ENCODE data around the gene TNFRSF6B.

Gene TNFRSF6B

GRCh38 chr20:63681609-63682142 lies 14.8 kb upstream of the TNFRSF6B start:
- no peak overlapping the region for H3K27ac Mint-ChIP-seq (ENCODE audit: low read depth)
- no peak overlapping the region for H3K4me3 Mint-ChIP-seq
- H3K9me3 Mint-ChIP-seq: no peaks in the 10 kb centered on the region
- no peak for DNase-seq (ENCODE audit: low spot score in 2 of 2)
- no peaks in the 10 kb centered on the region for H3K27me3 Mint-ChIP-seq
- no peaks in the 10 kb centered on the region for H3K4me1 Mint-ChIP-seq
- ATAC-seq (replicated peaks; ENCODE audit: extremely low read depth, poor library complexity, severe bottlenecking): no peak
- H3K36me3 Mint-ChIP-seq (ENCODE audit: insufficient read depth): no peaks in the 10 kb centered on the region

GRCh38 chr20:63682384-63683139 lies 13.9 kb upstream of the TNFRSF6B start:
- ATAC-seq (replicated peaks; ENCODE audit: extremely low read depth, poor library complexity, severe bottlenecking) (no peak), DNase-seq (ENCODE audit: low spot score in 2 of 2) (no peak)
- no peaks in the 10 kb centered on the region for H3K9me3 Mint-ChIP-seq
- no peaks in the 10 kb centered on the region for H3K36me3 Mint-ChIP-seq (ENCODE audit: insufficient read depth)
- H3K4me3 Mint-ChIP-seq: no peak overlapping the region
- no peaks in the 10 kb centered on the region for H3K27me3 Mint-ChIP-seq
- no peaks in the 10 kb centered on the region for H3K4me1 Mint-ChIP-seq
- no peak overlapping the region for H3K27ac Mint-ChIP-seq (ENCODE audit: low read depth)

- H3K27ac Mint-ChIP-seq (ENCODE audit: low read depth): no peak overlapping the region
- H3K9me3 Mint-ChIP-seq: no peaks in the 10 kb centered on the region
- DNase-seq (ENCODE audit: low spot score in 2 of 2) (no peak), ATAC-seq (replicated peaks; ENCODE audit: extremely low read depth, poor library complexity, severe bottlenecking) (no peak)
- no peak overlapping the region for H3K4me3 Mint-ChIP-seq
- H3K4me1 Mint-ChIP-seq: no peaks in the 10 kb centered on the region
- H3K27me3 Mint-ChIP-seq: no peaks in the 10 kb centered on the region
- peaks cover 1% of the 10 kb centered on the region for H3K36me3 Mint-ChIP-seq (ENCODE audit: insufficient read depth)
These were observed 11.0 kb upstream of the TNFRSF6B start for GRCh38 chr20:63685269-63686026.

GRCh38 chr20:63686094-63686491 lies 10.4 kb upstream of the TNFRSF6B start:
- Mint-ChIP-seq H3K27me3 (no peaks in the 10 kb centered on the region), H3K36me3 (ENCODE audit: insufficient read depth) (peaks cover 3% of the 10 kb centered on the region), H3K27ac (ENCODE audit: low read depth) (no peak overlapping the region), H3K4me3 (no peak overlapping the region), H3K9me3 (no peaks in the 10 kb centered on the region), H3K4me1 (no peaks in the 10 kb centered on the region)
- ATAC-seq (replicated peaks; ENCODE audit: extremely low read depth, poor library complexity, severe bottlenecking) (no peak), DNase-seq (ENCODE audit: low spot score in 2 of 2) (no peak)

GRCh38 chr20:63686492-63687321 lies 9.7 kb upstream of the TNFRSF6B start:
- H3K4me1 Mint-ChIP-seq: peaks cover 4% of the 10 kb centered on the region
- ATAC-seq (replicated peaks; ENCODE audit: extremely low read depth, poor library complexity, severe bottlenecking) (peak; percentile 35), DNase-seq (ENCODE audit: low spot score in 2 of 2) (no peak)
- H3K27me3 Mint-ChIP-seq: no peaks in the 10 kb centered on the region
- no peak overlapping the region for H3K27ac Mint-ChIP-seq (ENCODE audit: low read depth)
- peaks cover 9% of the 10 kb centered on the region for H3K36me3 Mint-ChIP-seq (ENCODE audit: insufficient read depth)
- no peak overlapping the region for H3K4me3 Mint-ChIP-seq
- no peaks in the 10 kb centered on the region for H3K9me3 Mint-ChIP-seq

- Mint-ChIP-seq H3K4me1 (peaks cover 4% of the 10 kb centered on the region), H3K9me3 (no peaks in the 10 kb centered on the region), H3K27ac (ENCODE audit: low read depth) (no peak overlapping the region), H3K27me3 (no peaks in the 10 kb centered on the region), H3K36me3 (ENCODE audit: insufficient read depth) (peaks cover 13% of the 10 kb centered on the region), H3K4me3 (no peak overlapping the region)
- no peak for ATAC-seq (replicated peaks; ENCODE audit: extremely low read depth, poor library complexity, severe bottlenecking)
- DNase-seq (ENCODE audit: low spot score in 2 of 2): no peak
These were observed 8.9 kb upstream of the TNFRSF6B start for GRCh38 chr20:63687419-63688178.

GRCh38 chr20:63688228-63689045 lies 8.0 kb upstream of the TNFRSF6B start:
- Mint-ChIP-seq H3K27ac (ENCODE audit: low read depth) (no peak overlapping the region), H3K27me3 (no peaks in the 10 kb centered on the region), H3K4me3 (no peak overlapping the region), H3K36me3 (ENCODE audit: insufficient read depth) (peaks cover 20% of the 10 kb centered on the region), H3K4me1 (peaks cover 4% of the 10 kb centered on the region), H3K9me3 (no peaks in the 10 kb centered on the region)
- DNase-seq (ENCODE audit: low spot score in 2 of 2): no peak
- no peak for ATAC-seq (replicated peaks; ENCODE audit: extremely low read depth, poor library complexity, severe bottlenecking)

- H3K4me3 Mint-ChIP-seq: no peak overlapping the region
- DNase-seq (ENCODE audit: low spot score in 2 of 2): no peak
- peaks cover 9% of the 10 kb centered on the region for H3K4me1 Mint-ChIP-seq
- H3K27me3 Mint-ChIP-seq: no peaks in the 10 kb centered on the region
- H3K27ac Mint-ChIP-seq (ENCODE audit: low read depth): no peak overlapping the region
- no peaks in the 10 kb centered on the region for H3K9me3 Mint-ChIP-seq
- no peak for ATAC-seq (replicated peaks; ENCODE audit: extremely low read depth, poor library complexity, severe bottlenecking)
- peaks cover 26% of the 10 kb centered on the region for H3K36me3 Mint-ChIP-seq (ENCODE audit: insufficient read depth)
These were observed 7.1 kb upstream of the TNFRSF6B start for GRCh38 chr20:63689046-63690002.

- Mint-ChIP-seq H3K36me3 (ENCODE audit: insufficient read depth) (peaks cover 26% of the 10 kb centered on the region), H3K27ac (ENCODE audit: low read depth) (no peak overlapping the region), H3K4me1 (peaks cover 9% of the 10 kb centered on the region), H3K4me3 (no peak overlapping the region), H3K27me3 (no peaks in the 10 kb centered on the region), H3K9me3 (no peaks in the 10 kb centered on the region)
- ATAC-seq (replicated peaks; ENCODE audit: extremely low read depth, poor library complexity, severe bottlenecking): no peak
- DNase-seq (ENCODE audit: low spot score in 2 of 2): no peak
These were observed 6.2 kb upstream of the TNFRSF6B start for GRCh38 chr20:63690003-63690897.

All from central memory CD8-positive, alpha-beta T cell (primary cell).